Activated naive CD8-positive, alpha-beta T cell (primary cell): ENCODE data around the gene IGFL4.

Experiments used
- H3K27ac Mint-ChIP-seq: one replicate; pipeline ENCODE4 v1.8.0; 2021; ENCODE audit warnings: mixed read lengths
- H3K27me3 Mint-ChIP-seq: one replicate; pipeline ENCODE4 v1.8.0; 2021; ENCODE audit warnings: mixed read lengths
- H3K36me3 Mint-ChIP-seq: one replicate; pipeline ENCODE4 v1.8.0; 2021; ENCODE audit warnings: mixed read lengths
- H3K4me1 Mint-ChIP-seq: one replicate; pipeline ENCODE4 v1.8.0; 2021; ENCODE audit warnings: low read depth, mixed read lengths
- H3K4me3 Mint-ChIP-seq: one replicate; pipeline ENCODE4 v1.8.0; 2021; ENCODE audit warnings: mild to moderate bottlenecking, mixed read lengths
- H3K9me3 Mint-ChIP-seq: one replicate; pipeline ENCODE4 v1.8.0; 2021; ENCODE audit warnings: low read depth, mixed read lengths

The IGFL4 gene

GRCh38 chr19:46018729-46019251 lies 22.0 kb downstream of the IGFL4 start:
- H3K9me3 Mint-ChIP-seq: no peaks in the 10 kb centered on the region
- H3K36me3 Mint-ChIP-seq: peaks cover 3% of the 10 kb centered on the region
- H3K27me3 Mint-ChIP-seq: peaks cover 11% of the 10 kb centered on the region
- H3K27ac Mint-ChIP-seq: no peak overlapping the region
- peaks cover 18% of the 10 kb centered on the region for H3K4me1 Mint-ChIP-seq
- no peak overlapping the region for H3K4me3 Mint-ChIP-seq

GRCh38 chr19:46017874-46018675 lies 22.7 kb downstream of the IGFL4 start:
- peaks cover 8% of the 10 kb centered on the region for H3K27me3 Mint-ChIP-seq
- no peak overlapping the region for H3K4me3 Mint-ChIP-seq
- peaks cover 16% of the 10 kb centered on the region for H3K4me1 Mint-ChIP-seq
- H3K27ac Mint-ChIP-seq: no peak overlapping the region
- no peaks in the 10 kb centered on the region for H3K9me3 Mint-ChIP-seq
- H3K36me3 Mint-ChIP-seq: peaks cover 3% of the 10 kb centered on the region

GRCh38 chr19:46017095-46017429 lies 23.7 kb downstream of the IGFL4 start:
- Mint-ChIP-seq H3K27me3 (peaks cover 8% of the 10 kb centered on the region), H3K27ac (no peak overlapping the region), H3K4me1 (peaks cover 16% of the 10 kb centered on the region), H3K36me3 (peaks cover 3% of the 10 kb centered on the region), H3K9me3 (no peaks in the 10 kb centered on the region), H3K4me3 (peak overlapping the region; percentile 44)

GRCh38 chr19:46016426-46017094 lies 24.2 kb downstream of the IGFL4 start:
- Mint-ChIP-seq H3K4me3 (peak overlapping the region; percentile 87), H3K36me3 (peaks cover 3% of the 10 kb centered on the region), H3K27me3 (peaks cover 8% of the 10 kb centered on the region), H3K9me3 (no peaks in the 10 kb centered on the region), H3K27ac (no peak overlapping the region), H3K4me1 (peaks cover 16% of the 10 kb centered on the region)

GRCh38 chr19:46015687-46016425 lies 24.9 kb downstream of the IGFL4 start:
- H3K4me3 Mint-ChIP-seq: peak overlapping the region; percentile 87
- peaks cover 8% of the 10 kb centered on the region for H3K27me3 Mint-ChIP-seq
- H3K9me3 Mint-ChIP-seq: no peaks in the 10 kb centered on the region
- no peak overlapping the region for H3K27ac Mint-ChIP-seq
- H3K36me3 Mint-ChIP-seq: peaks cover 3% of the 10 kb centered on the region
- peaks cover 16% of the 10 kb centered on the region for H3K4me1 Mint-ChIP-seq

GRCh38 chr19:46014941-46015686 lies 25.7 kb downstream of the IGFL4 start:
- Mint-ChIP-seq H3K27ac (no peak overlapping the region), H3K27me3 (peaks cover 8% of the 10 kb centered on the region), H3K4me3 (peak overlapping the region; percentile 78), H3K4me1 (peaks cover 16% of the 10 kb centered on the region), H3K36me3 (peaks cover 3% of the 10 kb centered on the region), H3K9me3 (no peaks in the 10 kb centered on the region)

- Mint-ChIP-seq H3K9me3 (no peaks in the 10 kb centered on the region), H3K27me3 (peaks cover 8% of the 10 kb centered on the region), H3K4me3 (peak overlapping the region; percentile 73), H3K27ac (no peak overlapping the region), H3K4me1 (peaks cover 16% of the 10 kb centered on the region), H3K36me3 (peaks cover 3% of the 10 kb centered on the region)
Measured at GRCh38 chr19:46014534-46014933, 26.3 kb downstream of the IGFL4 start.

- Mint-ChIP-seq H3K27me3 (peaks cover 5% of the 10 kb centered on the region), H3K4me3 (no peak overlapping the region), H3K36me3 (peaks cover 10% of the 10 kb centered on the region), H3K9me3 (no peaks in the 10 kb centered on the region), H3K4me1 (peaks cover 5% of the 10 kb centered on the region), H3K27ac (no peak overlapping the region)
Measured at GRCh38 chr19:46009530-46010510, 31.0 kb downstream of the IGFL4 start.

- H3K36me3 Mint-ChIP-seq: peaks cover 7% of the 10 kb centered on the region
Measured at GRCh38 chr19:46006411-46006810, 34.4 kb downstream of the IGFL4 start.

GRCh38 chr19:46002678-46003275 lies 38.0 kb downstream of the IGFL4 start:
- Mint-ChIP-seq H3K36me3 (peaks cover 4% of the 10 kb centered on the region), H3K4me3 (no peak overlapping the region), H3K27me3 (no peaks in the 10 kb centered on the region), H3K9me3 (no peaks in the 10 kb centered on the region), H3K4me1 (peaks cover 26% of the 10 kb centered on the region), H3K27ac (no peak overlapping the region)

More at GRCh38 chr19:46006411-46006810, 34.4 kb downstream of the IGFL4 start:
- no peak overlapping the region for H3K27ac Mint-ChIP-seq
- H3K9me3 Mint-ChIP-seq: no peaks in the 10 kb centered on the region
- no peaks in the 10 kb centered on the region for H3K27me3 Mint-ChIP-seq
- H3K4me1 Mint-ChIP-seq: peaks cover under 1% of the 10 kb centered on the region
- H3K4me3 Mint-ChIP-seq: no peak overlapping the region

- H3K4me1 Mint-ChIP-seq: peaks cover 26% of the 10 kb centered on the region
- no peak overlapping the region for H3K27ac Mint-ChIP-seq
- H3K36me3 Mint-ChIP-seq: peaks cover 9% of the 10 kb centered on the region
- H3K4me3 Mint-ChIP-seq: peak overlapping the region; percentile 70
- H3K9me3 Mint-ChIP-seq: no peaks in the 10 kb centered on the region
- H3K27me3 Mint-ChIP-seq: no peaks in the 10 kb centered on the region
Measured at GRCh38 chr19:46000491-46001246, 40.1 kb downstream of the IGFL4 start.

- peak overlapping the region; percentile 54 for H3K4me3 Mint-ChIP-seq
- H3K36me3 Mint-ChIP-seq: peaks cover 6% of the 10 kb centered on the region
- no peaks in the 10 kb centered on the region for H3K27me3 Mint-ChIP-seq
- H3K9me3 Mint-ChIP-seq: no peaks in the 10 kb centered on the region
- peaks cover 26% of the 10 kb centered on the region for H3K4me1 Mint-ChIP-seq
- no peak overlapping the region for H3K27ac Mint-ChIP-seq
Measured at GRCh38 chr19:45999653-46000121, 41.1 kb downstream of the IGFL4 start.
